Measurements from ENCODE around the gene TENM4.

TENM4 gene

GRCh38 chr11:79045800-79046304 lies 395.0 kb downstream of the TENM4 start:
- no peak for DNase-seq

DNA sequence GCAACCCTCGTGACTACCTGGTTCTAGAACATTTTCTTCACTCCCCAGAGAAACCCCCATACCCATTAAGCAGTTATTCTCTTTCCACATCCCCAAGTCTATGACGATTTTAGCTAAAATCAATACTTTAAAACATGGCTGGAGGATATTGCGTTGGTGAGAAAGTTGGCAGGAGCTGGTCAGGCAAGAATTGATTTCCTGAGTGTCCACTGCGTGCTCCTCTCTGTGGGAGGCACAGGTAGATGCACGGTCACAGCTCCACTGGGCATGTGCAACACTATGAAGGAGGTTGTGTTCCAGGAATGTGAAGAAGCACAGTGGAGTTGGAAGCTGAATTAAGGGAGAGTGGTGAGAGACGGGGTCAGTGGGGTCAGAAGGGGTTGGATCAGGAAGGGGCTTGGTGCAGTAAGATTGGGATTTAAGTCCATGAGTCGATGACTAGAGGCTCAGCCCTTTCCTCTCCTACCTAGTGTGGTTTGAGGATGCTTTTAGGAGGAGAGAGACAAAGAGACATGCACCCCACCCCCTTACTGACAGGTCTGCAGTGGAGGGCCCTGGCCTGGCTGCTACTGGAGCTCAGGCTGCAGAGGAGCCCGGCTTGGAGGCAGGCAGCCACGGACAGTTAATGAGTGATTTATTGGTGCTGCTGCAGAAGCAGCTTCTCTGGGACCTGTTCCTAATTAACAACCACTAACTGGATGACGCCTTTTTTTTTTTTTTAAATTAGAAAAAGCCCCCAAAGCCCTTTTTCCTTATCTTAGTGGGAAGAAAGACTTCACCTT lies 395.6 kb downstream of the TENM4 start:
- no peak for DNase-seq

- DNase-seq: no peak
These were observed 396.6 kb downstream of the TENM4 start for GRCh38 chr11:79044201-79044600.

GRCh38 chr11:79043726-79044125 lies 397.1 kb downstream of the TENM4 start:
- no peak for DNase-seq

DNA sequence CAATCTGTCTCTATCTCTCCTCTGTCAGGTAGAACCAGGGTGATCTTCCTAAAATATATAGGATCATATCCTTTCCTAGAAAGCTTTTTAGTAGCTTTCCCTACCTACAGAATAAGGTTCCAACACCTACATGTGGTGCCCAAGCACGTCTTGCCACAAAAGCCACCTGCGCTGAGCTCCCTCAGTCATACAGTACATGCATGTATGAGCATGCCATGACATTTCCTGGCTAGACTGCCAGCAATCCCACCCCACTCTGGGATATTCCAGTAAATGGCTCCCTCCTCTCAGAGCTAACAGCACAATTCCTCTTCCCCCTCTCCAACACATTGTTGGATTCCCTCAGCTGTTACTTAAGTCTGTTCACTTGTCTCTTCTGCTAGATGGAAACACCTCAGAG lies 398.0 kb downstream of the TENM4 start:
- DNase-seq: no peak

DNA sequence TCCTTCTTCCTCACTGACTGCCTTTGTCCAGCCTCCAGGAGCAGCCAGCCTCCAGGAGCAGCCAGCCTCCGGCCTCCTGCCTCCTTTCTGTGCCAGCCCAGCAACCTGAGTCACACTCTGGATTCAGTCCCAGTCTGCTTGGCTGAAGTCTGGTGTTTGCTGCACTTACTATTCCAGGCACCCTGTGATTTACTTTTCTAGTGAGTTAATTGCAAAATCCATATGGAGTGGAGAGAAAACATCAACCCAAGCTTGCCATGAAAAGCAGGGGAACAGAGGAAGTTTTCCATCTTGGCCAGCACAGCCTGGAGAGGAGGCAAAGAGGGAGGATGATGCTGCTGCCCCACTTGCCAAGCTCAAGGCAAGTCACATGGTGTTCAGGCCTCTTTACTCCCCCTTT lies 400.5 kb downstream of the TENM4 start:
- no peak for DNase-seq

DNA sequence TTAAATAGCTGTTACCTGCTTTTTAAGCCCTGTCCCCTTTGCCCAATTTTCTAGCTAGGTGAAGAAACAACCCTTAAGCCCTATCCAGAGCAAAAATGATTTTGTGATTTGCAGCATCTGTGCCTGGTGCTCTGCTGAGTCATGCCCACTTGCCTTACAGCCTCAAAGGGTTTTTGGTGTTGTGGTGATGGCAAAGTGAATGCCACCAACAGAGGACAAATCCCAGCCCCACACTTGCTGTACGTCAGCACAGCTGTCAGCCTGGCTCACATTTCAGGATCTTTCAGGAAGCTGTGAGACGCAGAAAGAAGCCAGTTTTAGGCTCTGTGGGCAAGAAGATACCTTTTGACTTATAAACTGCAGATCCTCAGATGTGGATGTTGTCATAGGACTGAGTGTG lies 401.7 kb downstream of the TENM4 start:
- no peak for DNase-seq

DNA sequence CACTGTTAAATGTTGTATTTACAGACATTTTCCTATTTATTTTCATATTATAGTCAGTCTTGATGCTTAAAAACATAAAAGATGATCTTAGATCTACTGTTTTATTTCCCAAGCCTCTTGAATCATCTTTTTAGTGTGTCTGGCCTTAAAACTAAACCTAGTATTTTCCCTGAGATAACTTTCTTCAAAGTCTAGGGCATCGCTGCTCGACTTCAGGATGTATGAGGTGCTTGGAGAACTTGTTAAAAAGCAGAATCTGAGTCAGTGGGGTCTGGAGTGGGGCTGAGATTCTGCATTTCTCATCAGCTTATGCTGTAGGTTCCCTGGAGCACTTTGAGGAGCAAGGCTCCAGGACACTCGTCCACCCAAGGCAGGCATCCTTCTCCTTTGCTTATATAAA lies 404.9 kb downstream of the TENM4 start:
- no peak for DNase-seq

GRCh38 chr11:79033833-79034232 lies 407.0 kb downstream of the TENM4 start:
- DNase-seq: no peak

- no peak for DNase-seq
These were observed 410.4 kb downstream of the TENM4 start for GRCh38 chr11:79030448-79030847.

DNA sequence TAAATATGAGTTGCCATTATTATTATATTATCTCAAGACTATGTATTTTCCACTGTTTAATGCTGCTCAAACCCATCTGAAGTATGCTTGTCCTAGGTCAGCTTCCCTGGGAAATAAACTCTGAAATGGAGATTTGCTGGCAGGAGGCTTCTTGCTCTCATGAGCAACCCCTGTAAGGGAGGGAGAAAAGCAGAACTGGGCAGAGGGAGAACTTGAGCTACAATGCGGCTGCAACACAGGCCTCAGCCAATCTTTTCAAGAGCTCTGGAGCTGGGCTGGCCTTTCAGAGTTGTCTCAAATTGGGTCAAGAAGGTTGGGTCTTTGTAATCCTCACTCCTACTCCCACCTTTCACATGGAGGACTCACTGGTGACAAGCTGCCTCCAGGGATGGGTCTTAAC lies 412.6 kb downstream of the TENM4 start:
- no peak for DNase-seq

GRCh38 chr11:79026803-79027445 lies 413.9 kb downstream of the TENM4 start:
- no peak for DNase-seq

DNA sequence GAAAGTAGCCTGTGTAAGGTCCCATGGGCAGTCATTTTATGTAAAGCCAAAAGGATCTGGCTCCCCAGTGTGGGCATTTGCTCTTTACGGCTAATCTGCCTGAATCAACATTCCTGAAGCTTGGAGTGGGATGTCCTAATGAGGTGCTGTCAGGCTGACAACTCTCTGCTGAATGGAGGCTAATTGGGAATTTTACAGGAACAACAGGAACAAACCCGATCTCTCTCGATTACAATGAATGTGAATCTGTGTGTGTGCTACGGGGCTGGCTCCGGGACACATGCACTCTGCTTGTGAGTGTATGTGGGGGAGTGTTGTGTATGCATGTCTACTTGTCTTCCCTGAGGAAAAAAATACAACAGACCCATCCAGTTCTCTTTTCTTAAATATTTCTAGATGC lies 415.2 kb downstream of the TENM4 start:
- DNase-seq: no peak

DNA sequence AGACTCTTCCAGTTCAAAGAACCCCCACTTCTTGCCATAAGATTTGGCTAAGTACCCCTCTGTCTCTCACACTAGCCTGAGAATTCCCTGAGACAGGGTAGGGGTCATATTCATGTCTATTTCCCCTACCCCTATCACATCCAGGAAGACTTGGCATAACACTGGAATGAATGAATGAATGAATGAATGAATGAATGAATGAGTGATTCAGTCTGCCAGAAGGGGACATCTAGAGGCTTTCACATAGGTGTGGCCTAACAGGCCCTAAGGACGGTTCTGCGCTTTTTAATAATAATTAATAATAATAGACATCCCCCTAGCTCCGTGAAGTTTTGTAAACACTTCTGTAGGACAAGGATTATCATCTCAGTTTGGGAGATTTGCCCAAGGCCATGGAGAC lies 415.7 kb downstream of the TENM4 start:
- DNase-seq: no peak

DNA sequence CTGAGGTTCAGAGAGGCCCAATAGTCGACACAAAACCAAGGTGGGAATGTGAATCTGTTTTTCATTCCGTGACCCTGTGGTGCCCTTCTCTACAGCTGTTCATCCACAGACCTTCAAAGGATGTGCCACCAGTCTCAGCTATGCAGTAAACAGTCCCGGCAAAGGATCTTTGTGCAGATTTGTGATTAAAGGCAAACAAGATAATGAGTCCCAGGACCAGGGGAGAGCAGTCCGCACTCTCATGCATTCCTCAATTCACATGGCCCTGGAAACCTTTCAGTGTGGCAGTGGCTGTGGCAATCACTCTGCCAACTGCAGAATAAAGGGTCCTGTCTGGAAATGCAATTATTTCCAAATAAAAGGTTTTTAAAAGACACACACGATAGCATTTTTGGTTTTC lies 418.6 kb downstream of the TENM4 start:
- no peak for DNase-seq

- no peak for DNase-seq
These were observed 419.2 kb downstream of the TENM4 start for GRCh38 chr11:79021601-79022000.

- no peak for DNase-seq
These were observed 420.9 kb downstream of the TENM4 start for GRCh38 chr11:79019975-79020374.

DNA sequence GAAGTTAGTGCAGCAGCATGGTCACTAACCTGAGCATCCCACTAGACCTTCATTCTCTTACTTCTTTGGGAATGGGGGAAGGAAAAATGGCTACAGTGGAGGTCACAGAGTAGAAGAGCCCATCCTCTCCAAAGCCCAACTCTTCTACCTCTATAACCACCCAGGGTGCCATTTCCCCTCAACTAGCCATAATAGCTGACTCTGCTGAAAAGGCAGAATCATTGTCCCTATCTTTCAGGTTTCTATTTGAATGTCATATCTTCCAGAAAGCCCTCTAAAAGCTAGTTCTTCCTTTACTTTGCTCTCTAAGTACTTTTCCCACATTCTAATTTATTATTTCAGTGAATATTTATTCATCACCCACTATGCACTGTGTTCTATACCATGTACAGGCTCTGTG lies 421.6 kb downstream of the TENM4 start:
- no peak for DNase-seq

GRCh38 chr11:79018371-79018849 lies 422.4 kb downstream of the TENM4 start:
- DNase-seq: no peak

DNA sequence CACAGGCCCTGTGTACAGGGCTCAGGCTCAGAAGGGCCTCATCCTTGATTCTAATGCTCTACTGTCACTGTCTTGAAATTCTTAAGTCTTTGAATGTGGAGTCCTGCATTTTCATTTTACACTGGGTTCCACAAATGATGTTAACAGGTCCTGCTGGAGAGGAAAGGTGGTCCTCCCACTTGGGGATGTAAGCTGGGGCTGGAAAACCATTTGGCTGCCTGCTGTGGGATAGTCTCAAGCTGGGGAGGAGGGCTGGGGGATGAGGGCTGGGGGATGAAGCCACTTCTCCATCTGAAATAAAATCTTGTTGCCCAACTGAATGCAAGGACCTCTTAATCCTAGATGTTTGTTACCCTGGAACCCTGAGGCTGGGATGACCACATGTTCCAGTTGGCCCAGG lies 423.0 kb downstream of the TENM4 start:
- DNase-seq: no peak

DNA sequence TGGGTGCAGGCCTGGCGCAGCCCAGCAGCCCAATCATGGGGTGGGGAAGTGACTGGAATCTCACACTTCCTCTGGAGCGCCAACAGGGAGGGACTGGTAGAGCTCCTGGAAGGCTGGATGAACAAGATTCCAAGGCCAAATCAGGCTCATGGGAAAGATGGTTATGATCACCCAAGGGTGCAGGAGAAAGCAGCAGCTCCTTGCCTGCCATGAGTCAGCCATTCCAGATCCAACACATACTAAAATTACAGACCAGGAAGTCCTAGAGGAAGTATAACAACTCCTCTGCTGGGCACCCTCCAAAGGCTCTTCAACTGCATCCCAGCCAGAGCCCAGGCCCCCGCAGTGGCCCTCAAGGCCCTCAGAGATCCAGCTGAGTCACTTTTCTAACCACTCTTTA lies 427.3 kb downstream of the TENM4 start:
- DNase-seq: no peak

DNA sequence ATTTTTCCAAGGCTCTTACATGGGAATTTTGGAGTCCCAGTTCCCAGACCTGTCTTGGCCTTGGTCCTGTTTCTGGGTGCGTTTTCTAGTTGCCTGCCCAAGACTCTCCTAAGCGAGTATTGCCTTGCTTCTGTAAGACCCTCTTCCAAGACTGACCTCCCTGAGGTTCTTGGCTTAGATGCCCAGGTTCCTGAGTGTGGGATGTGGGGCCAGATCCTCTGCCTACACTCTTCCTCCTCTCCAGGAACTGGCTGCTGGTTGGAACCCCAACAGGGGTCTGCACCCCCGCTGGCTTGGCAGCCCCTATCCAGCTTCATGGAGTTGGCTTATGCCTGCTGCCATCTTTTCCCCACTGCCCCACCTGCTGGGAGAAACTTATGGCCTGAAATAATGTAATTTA lies 429.5 kb downstream of the TENM4 start:
- no peak for DNase-seq

DNA sequence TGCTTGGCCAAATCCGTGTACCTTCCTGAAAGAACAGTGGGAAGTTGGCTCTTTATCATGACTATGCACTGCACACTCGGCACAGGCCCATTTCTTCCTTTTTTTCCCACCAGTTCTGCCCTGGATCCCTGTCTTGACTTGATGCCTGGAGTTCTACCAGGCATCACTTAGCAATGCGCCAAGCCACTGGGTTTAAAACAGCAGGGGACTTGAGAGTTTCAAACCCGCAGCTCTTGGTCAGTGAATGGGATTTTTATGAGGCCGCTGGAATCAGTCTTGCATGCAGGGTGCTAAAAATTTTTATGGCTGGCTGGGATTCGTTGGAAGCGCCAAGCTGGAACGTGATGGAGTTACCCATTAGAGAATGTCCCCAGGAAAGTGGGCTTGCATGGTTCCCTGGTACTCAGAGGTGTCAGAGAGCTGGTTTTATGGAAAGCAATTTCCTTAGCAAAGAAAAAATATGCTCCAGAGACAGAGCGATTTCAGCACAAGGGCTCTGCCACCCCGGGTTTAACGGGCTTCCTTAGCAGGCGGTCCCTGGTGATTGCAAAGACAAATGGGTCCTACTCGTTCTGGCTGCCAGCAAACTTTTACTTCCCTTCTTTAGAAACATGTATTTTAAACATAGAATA lies 432.9 kb downstream of the TENM4 start:
- no peak for DNase-seq

GRCh38 chr11:79006854-79007253 lies 434.0 kb downstream of the TENM4 start:
- no peak for DNase-seq

Measured in activated CD4-positive, alpha-beta T cell treated with anti-CD3 and anti-CD28 coated beads, Interleukin-2, amount 50 U/mL, for 48 hours (primary cell).